ENCODE data around the gene ARSA.

DNA sequence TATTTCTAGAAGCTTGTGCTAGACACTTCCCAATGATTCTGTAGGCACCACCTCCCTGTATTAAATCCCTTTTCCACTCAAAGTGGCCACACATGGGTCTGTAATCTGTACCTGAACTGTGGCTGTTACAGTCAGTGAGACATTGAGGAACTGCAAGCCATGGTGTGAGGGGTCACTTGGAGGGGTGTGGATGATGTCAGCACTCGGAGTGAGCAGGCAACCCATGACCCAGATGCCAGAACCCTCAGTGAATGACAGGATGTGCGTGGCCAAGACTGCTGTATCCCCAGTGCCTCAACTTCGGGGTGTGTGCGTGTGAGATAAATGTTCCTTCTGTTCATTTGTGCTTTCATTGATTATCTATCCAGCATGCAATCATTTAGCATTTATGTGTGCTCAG lies 30.0 kb upstream of the ARSA start:
- TF ChIP-seq NR2C2 (CRISPR knock-in tag; IDR thresholded peaks at IDR 0.05; ENCODE audit: borderline replicate concordance) (no peak), MAF1 (CRISPR knock-in tag; IDR thresholded peaks at IDR 0.05; ENCODE audit: borderline replicate concordance) (no peak), MED8 (CRISPR knock-in tag; IDR thresholded peaks at IDR 0.05; ENCODE audit: insufficient replicate concordance) (no peak), EZH2 (conservative IDR thresholded peaks at IDR 0.05; ENCODE audit: low read depth, low read length) (no peak), HNRNPLL (IDR thresholded peaks at IDR 0.05; ENCODE audit: low read depth, low read length, poor library complexity, severe bottlenecking) (no peak), U2AF1 (optimal IDR thresholded peaks at IDR 0.05; ENCODE audit: low read depth, low read length) (no peak), EHMT2 (IDR thresholded peaks at IDR 0.05; ENCODE audit: borderline replicate concordance, low read depth, low read length) (no peak), ZNF761 (CRISPR knock-in tag; conservative IDR thresholded peaks at IDR 0.05) (no peak), ZBTB20 (CRISPR knock-in tag; IDR thresholded peaks at IDR 0.05; ENCODE audit: borderline replicate concordance, low read depth) (no peak)
- TF ChIP-seq, protein P1, sequence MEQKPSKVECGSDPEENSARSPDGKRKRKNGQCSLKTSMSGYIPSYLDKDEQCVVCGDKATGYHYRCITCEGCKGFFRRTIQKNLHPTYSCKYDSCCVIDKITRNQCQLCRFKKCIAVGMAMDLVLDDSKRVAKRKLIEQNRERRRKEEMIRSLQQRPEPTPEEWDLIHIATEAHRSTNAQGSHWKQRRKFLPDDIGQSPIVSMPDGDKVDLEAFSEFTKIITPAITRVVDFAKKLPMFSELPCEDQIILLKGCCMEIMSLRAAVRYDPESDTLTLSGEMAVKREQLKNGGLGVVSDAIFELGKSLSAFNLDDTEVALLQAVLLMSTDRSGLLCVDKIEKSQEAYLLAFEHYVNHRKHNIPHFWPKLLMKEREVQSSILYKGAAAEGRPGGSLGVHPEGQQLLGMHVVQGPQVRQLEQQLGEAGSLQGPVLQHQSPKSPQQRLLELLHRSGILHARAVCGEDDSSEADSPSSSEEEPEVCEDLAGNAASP (CRISPR knock-in tag; IDR thresholded peaks at IDR 0.05; ENCODE audit: borderline replicate concordance) = no peak
- TF ChIP-seq, protein P2, sequence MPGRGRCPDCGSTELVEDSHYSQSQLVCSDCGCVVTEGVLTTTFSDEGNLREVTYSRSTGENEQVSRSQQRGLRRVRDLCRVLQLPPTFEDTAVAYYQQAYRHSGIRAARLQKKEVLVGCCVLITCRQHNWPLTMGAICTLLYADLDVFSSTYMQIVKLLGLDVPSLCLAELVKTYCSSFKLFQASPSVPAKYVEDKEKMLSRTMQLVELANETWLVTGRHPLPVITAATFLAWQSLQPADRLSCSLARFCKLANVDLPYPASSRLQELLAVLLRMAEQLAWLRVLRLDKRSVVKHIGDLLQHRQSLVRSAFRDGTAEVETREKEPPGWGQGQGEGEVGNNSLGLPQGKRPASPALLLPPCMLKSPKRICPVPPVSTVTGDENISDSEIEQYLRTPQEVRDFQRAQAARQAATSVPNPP (CRISPR knock-in tag; IDR thresholded peaks at IDR 0.05) = no peak
- TF ChIP-seq, protein P3, sequence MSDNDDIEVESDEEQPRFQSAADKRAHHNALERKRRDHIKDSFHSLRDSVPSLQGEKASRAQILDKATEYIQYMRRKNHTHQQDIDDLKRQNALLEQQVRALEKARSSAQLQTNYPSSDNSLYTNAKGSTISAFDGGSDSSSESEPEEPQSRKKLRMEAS (IDR thresholded peaks at IDR 0.05) = no peak

Data from HepG2 (cell line).